ENCODE results near the gene KCNMA1.

DNA sequence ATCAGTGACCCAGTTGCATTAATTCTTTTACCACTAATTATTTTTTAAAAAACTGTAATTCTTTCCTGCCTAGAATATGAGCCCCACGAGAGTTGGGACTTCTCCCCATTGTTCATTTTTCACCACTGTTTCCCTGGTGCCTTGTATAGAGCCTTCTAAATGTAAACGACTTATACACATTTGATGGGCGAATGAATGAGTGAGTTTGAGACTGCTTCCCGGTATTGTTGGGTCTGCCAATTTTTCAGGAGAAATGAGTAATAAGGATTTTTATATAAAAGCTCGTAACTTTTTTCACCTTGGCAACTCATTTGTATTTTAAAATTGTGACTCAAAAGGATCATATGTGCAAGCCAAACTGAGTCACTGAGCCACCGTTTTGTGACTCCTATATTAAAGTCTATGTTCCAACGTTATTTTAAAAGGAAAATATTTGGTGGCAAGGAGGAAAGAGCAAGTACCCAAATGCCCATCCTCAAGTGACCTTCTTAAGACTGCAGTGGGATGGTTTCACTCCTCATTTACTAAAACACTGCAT is 621.3 kb downstream of the KCNMA1 start:
- TF ChIP-seq, protein P1, sequence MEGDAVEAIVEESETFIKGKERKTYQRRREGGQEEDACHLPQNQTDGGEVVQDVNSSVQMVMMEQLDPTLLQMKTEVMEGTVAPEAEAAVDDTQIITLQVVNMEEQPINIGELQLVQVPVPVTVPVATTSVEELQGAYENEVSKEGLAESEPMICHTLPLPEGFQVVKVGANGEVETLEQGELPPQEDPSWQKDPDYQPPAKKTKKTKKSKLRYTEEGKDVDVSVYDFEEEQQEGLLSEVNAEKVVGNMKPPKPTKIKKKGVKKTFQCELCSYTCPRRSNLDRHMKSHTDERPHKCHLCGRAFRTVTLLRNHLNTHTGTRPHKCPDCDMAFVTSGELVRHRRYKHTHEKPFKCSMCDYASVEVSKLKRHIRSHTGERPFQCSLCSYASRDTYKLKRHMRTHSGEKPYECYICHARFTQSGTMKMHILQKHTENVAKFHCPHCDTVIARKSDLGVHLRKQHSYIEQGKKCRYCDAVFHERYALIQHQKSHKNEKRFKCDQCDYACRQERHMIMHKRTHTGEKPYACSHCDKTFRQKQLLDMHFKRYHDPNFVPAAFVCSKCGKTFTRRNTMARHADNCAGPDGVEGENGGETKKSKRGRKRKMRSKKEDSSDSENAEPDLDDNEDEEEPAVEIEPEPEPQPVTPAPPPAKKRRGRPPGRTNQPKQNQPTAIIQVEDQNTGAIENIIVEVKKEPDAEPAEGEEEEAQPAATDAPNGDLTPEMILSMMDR (IDR thresholded peaks at IDR 0.05) = no peak
- TF ChIP-seq POLR2A (IDR thresholded peaks at IDR 0.05) = no peak
- no peak for TF ChIP-seq EP300 (IDR thresholded peaks at IDR 0.05)
- no peak for TF ChIP-seq POLR2AphosphoS5 (IDR thresholded peaks at IDR 0.05)
